ENCODE results near the gene ARHGAP28. TPM values are rescaled to one million over a fixed set of nuclear protein-coding genes. Genes with fewer than 3 reads are reported as not detected.
"Not testable (repeated sequence)": the region's sequence is repeated elsewhere in the genome, so short reads cannot be mapped to it uniquely, and the experiment has no call there.

ARHGAP28 gene
- total RNA-seq, 2 experiments from 2014 or later, result not detected

DNA sequence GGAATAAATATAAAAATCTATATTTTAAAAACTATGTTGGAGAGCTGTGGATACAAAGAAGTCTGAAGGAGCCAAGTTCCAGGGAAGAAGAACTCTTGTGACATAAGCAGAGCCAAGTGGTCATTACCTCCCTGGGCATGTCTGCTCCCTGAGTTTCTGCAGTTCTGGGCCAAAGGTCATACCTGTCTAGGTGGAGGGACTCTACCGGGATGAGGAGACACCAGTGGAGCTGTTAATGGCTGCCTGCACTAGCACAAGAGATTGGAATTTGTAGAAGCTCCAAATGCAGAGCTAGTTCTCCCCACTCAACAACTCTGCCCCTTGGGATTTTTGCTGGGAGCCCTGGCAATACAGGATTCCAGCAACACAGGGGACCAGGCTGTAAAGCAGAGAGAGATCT, 89.8 kb downstream of the ARHGAP28 start:
- Mint-ChIP-seq H3K4me3 (no peak overlapping the region), H3K36me3 (ENCODE audit: low read depth) (no peaks in the 10 kb centered on the region), H3K9me3 (peaks cover 4% of the 10 kb centered on the region), H3K27me3 (no peaks in the 10 kb centered on the region), H3K4me1 (ENCODE audit: low read depth) (no peaks in the 10 kb centered on the region), H3K27ac (no peak overlapping the region)
- POLR2A ChIA-PET, result no interaction called here
- ATAC-seq (no peak), DNase-seq (no peak)
- intact Hi-C loops (cut with micrococcal nuclease), result no loop called here
- CTCF ChIA-PET, result no interaction called here
- no peak for TF ChIP-seq CTCF (IDR thresholded peaks at IDR 0.05)

DNA sequence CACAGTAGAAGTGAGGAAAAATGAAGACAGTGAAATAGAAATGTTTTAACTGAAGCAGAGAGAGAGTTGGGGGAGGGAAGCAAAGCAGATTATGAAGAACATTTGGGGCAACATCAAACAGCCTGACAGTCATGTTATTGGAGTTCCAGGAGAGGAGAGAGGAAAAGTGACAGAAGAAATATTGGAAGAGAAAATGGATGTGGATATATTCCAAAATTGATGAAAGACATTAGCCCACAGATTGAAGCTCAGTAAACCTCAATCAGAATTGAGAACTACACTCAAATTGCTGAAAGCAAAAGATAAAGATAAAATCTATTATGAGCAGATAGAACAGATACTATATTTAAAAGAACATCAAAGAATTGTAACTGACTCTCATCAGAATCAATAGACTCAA, 90.8 kb downstream of the ARHGAP28 start:
- DNase-seq (no peak), ATAC-seq (no peak)
- Mint-ChIP-seq H3K36me3 (ENCODE audit: low read depth) (no peaks in the 10 kb centered on the region), H3K4me3 (no peak overlapping the region), H3K27ac (no peak overlapping the region), H3K27me3 (no peaks in the 10 kb centered on the region), H3K9me3 (peaks cover 3% of the 10 kb centered on the region), H3K4me1 (ENCODE audit: low read depth) (no peaks in the 10 kb centered on the region)
- intact Hi-C loops (cut with micrococcal nuclease), result no loop called here
- ChIA-PET POLR2A (no interaction called here), CTCF (no interaction called here)
- no peak for TF ChIP-seq CTCF (IDR thresholded peaks at IDR 0.05)

GRCh38 chr18:6821356-6821755, 91.8 kb downstream of the ARHGAP28 start:
- no peak for TF ChIP-seq CTCF (IDR thresholded peaks at IDR 0.05)
- peaks cover 5% of the 10 kb centered on the region for H3K9me3 Mint-ChIP-seq
- intact Hi-C loops (cut with micrococcal nuclease), result no loop called here
- DNase-seq, result no peak
- H3K4me3 Mint-ChIP-seq, result no peak overlapping the region
- POLR2A ChIA-PET, result no interaction called here
- H3K27ac Mint-ChIP-seq, result no peak overlapping the region
- no peaks in the 10 kb centered on the region for H3K27me3 Mint-ChIP-seq
- no peaks in the 10 kb centered on the region for H3K4me1 Mint-ChIP-seq (ENCODE audit: low read depth)
- ATAC-seq, result no peak
- no peaks in the 10 kb centered on the region for H3K36me3 Mint-ChIP-seq (ENCODE audit: low read depth)
- CTCF ChIA-PET, result no interaction called here

DNA sequence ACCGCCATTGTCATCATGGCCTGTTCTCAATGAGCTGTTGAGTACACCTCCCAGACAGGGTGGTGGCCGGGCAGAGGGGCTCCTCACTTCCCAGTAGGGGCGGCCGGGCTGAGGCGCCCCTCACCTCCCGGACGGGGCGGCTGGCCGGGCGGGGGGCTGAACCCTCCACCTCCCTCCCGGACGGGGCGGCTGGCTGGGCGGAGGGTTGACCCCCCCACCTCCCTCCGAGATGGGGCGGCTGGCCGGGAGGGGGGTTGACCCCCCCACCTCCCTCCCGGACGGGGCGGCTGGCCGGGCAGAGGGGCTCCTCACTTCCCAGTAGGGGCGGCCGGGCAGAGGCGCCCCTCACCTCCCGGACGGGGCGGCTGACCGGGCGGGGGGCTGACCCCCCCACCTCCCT, 97.6 kb downstream of the ARHGAP28 start:
- intact Hi-C loops (cut with micrococcal nuclease); H3K36me3 Mint-ChIP-seq (ENCODE audit: low read depth); H3K4me3 Mint-ChIP-seq; H3K4me1 Mint-ChIP-seq (ENCODE audit: low read depth); H3K27me3 Mint-ChIP-seq; H3K27ac Mint-ChIP-seq; CTCF ChIA-PET; ATAC-seq; POLR2A ChIA-PET; DNase-seq: not testable (repeated sequence)
- H3K9me3 Mint-ChIP-seq, result peaks cover 10% of the 10 kb centered on the region

DNA sequence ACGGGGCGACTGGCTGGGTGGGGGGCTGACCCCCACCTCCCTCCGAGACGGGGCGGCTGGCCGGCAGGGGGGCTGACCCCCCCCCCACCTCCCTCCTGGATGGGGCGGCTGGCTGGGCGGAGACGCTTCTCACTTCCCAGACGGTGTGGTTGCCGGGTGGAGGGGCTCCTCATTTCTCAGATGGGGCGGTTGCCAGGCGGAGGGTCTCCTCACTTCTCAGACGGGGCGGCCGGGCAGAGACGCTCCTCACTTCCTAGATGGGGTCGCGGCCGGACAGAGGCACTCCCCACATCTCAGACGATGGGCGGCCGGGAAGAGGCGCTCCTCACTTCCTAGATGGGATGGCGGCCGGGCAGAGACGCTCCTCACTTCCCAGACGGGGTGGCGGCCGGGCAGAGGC, 98.0 kb downstream of the ARHGAP28 start:
- H3K4me3 Mint-ChIP-seq, ATAC-seq, CTCF ChIA-PET: not testable (repeated sequence)

GRCh38 chr18:6830916-6831315, 101.4 kb downstream of the ARHGAP28 start:
- H3K4me1 Mint-ChIP-seq (ENCODE audit: low read depth), result no peaks in the 10 kb centered on the region
- CTCF ChIA-PET, result no interaction called here
- peaks cover 3% of the 10 kb centered on the region for H3K27me3 Mint-ChIP-seq
- ATAC-seq (no peak), DNase-seq (no peak)
- H3K36me3 Mint-ChIP-seq (ENCODE audit: low read depth), result no peaks in the 10 kb centered on the region
- intact Hi-C loops (cut with micrococcal nuclease), result no loop called here
- no peak overlapping the region for H3K4me3 Mint-ChIP-seq
- H3K9me3 Mint-ChIP-seq, result peaks cover 12% of the 10 kb centered on the region
- POLR2A ChIA-PET, result no interaction called here
- H3K27ac Mint-ChIP-seq, result no peak overlapping the region
- no peak for TF ChIP-seq CTCF (IDR thresholded peaks at IDR 0.05)

More for the DNA sequence above, 98.0 kb downstream of the ARHGAP28 start:
- DNase-seq; H3K4me1 Mint-ChIP-seq (ENCODE audit: low read depth); H3K27ac Mint-ChIP-seq; H3K36me3 Mint-ChIP-seq (ENCODE audit: low read depth); POLR2A ChIA-PET; H3K27me3 Mint-ChIP-seq; intact Hi-C loops (cut with micrococcal nuclease): not testable (repeated sequence)
- peaks cover 10% of the 10 kb centered on the region for H3K9me3 Mint-ChIP-seq
